GM12872 (cell line): Measurements from ENCODE around the gene FCAMR.

Source experiments
- CTCF ChIP-seq: IDR thresholded peaks from 3 replicates; pipeline ENCODE4 v1.5.1; 2011; ENCODE audit warnings: low read depth, mild to moderate bottlenecking, low read length, moderate library complexity; ENCODE audit not compliant: insufficient read depth

The FCAMR gene

GRCh38 chr1:207004931-207005830, 34.9 kb upstream of the FCAMR start:
- peak; percentile 95 for TF ChIP-seq CTCF

GRCh38 chr1:207003210-207003609, 33.0 kb upstream of the FCAMR start:
- no peak for TF ChIP-seq CTCF

- no peak for TF ChIP-seq CTCF
Measured at GRCh38 chr1:207002724-207003146, 32.5 kb upstream of the FCAMR start.

- TF ChIP-seq CTCF, result no peak
Measured at GRCh38 chr1:207001492-207002245, 31.4 kb upstream of the FCAMR start.

GRCh38 chr1:207000651-207001291, 30.5 kb upstream of the FCAMR start:
- TF ChIP-seq CTCF, result no peak

GRCh38 chr1:206998816-206999215, 28.6 kb upstream of the FCAMR start:
- no peak for TF ChIP-seq CTCF

GRCh38 chr1:206992790-206993189, 22.5 kb upstream of the FCAMR start:
- TF ChIP-seq CTCF, result no peak
